Measurements from ENCODE around the gene TRPC5OS. TPM values are rescaled to one million over a fixed set of nuclear protein-coding genes. Genes with fewer than 3 reads are reported as not detected.

TRPC5OS gene
- total RNA-seq (2014; rRNA removed) (not detected in 2 replicates), Bru-seq, nascent RNA (percentile 3 among the genes with signal in this experiment), BruChase-seq, experiment 1, labeled RNA remaining after a 6-hour chase (percentile 20 among the genes with signal in this experiment), BruChase-seq, experiment 2, labeled RNA remaining after a 2-hour chase (percentile 15 among the genes with signal in this experiment)
- long read RNA-seq: 0 reads

- Histone ChIP-seq H3K9ac (ENCODE audit: low read length) (no peak within 1 kb of the TSS), H3K27me3 (ENCODE audit: low read length) (no peaks in the 10 kb centered on the region), H2AFZ (ENCODE audit: low read length) (no peak within 1 kb of the TSS), H3F3A (ENCODE audit: low read length, unreplicated experiment) (no peaks in the 10 kb centered on the region), H3K4me3 (ENCODE audit: low read length) (no peak within 1 kb of the TSS), H3K4me2 (ENCODE audit: low read length) (no peak within 1 kb of the TSS), H3K27ac (ENCODE audit: low read length) (no peak within 1 kb of the TSS), H4K20me1 (ENCODE audit: low read length) (no peaks in the 10 kb centered on the region), H3K9me3 (ENCODE audit: low read length) (no peaks in the 10 kb centered on the region), H3K4me1 (ENCODE audit: insufficient read depth, low read length) (no peaks in the 10 kb centered on the region), H3K79me2 (ENCODE audit: low read length) (no peaks in the 10 kb centered on the region), H3K36me3 (ENCODE audit: low read depth, low read length) (no peaks in the 10 kb centered on the region), H3K9me2 (replicated peaks; ENCODE audit: low read length) (no peaks in the 10 kb centered on the region)
- intact Hi-C loops (cut with micrococcal nuclease): no loop called here
- POLR2A ChIA-PET (ENCODE audit: unreplicated experiment): no interaction called here
- no TSS peak for BruUV-seq (replicated peaks)
- CTCF ChIA-PET: no interaction called here
- DNase-seq (no peak), ATAC-seq (no peak)
- TF ChIP-seq, protein P1, sequence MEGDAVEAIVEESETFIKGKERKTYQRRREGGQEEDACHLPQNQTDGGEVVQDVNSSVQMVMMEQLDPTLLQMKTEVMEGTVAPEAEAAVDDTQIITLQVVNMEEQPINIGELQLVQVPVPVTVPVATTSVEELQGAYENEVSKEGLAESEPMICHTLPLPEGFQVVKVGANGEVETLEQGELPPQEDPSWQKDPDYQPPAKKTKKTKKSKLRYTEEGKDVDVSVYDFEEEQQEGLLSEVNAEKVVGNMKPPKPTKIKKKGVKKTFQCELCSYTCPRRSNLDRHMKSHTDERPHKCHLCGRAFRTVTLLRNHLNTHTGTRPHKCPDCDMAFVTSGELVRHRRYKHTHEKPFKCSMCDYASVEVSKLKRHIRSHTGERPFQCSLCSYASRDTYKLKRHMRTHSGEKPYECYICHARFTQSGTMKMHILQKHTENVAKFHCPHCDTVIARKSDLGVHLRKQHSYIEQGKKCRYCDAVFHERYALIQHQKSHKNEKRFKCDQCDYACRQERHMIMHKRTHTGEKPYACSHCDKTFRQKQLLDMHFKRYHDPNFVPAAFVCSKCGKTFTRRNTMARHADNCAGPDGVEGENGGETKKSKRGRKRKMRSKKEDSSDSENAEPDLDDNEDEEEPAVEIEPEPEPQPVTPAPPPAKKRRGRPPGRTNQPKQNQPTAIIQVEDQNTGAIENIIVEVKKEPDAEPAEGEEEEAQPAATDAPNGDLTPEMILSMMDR (conservative IDR thresholded peaks at IDR 0.05; ENCODE audit: low read depth, low read length): no peak
- TF ChIP-seq EZH2phosphoT487 (IDR thresholded peaks at IDR 0.05; ENCODE audit: borderline replicate concordance, low read length) (no peak), EZH2 (IDR thresholded peaks at IDR 0.05; ENCODE audit: low read length, unreplicated experiment) (no peak)
Measured at GRCh38 chrX:111875881-111876280, at the start of gene TRPC5OS. Gene TRPC5OS, plus strand, starts transcription at chrX:111876181. Its CDS starts 25,669 bp downstream, at chrX:111901850.

GRCh38 chrX:111829345-111829744 is 46.6 kb upstream of the TRPC5OS start:
- Histone ChIP-seq H2AFZ (ENCODE audit: low read length) (no peak overlapping the region), H3K79me2 (ENCODE audit: low read length) (no peaks in the 10 kb centered on the region), H3K36me3 (ENCODE audit: low read depth, low read length) (no peaks in the 10 kb centered on the region), H3K9ac (ENCODE audit: low read length) (no peak overlapping the region), H3K4me2 (ENCODE audit: low read length) (no peak overlapping the region), H3F3A (ENCODE audit: low read length, unreplicated experiment) (no peaks in the 10 kb centered on the region), H3K27ac (ENCODE audit: low read length) (no peak overlapping the region), H3K9me3 (ENCODE audit: low read length) (no peaks in the 10 kb centered on the region), H3K4me1 (ENCODE audit: insufficient read depth, low read length) (no peaks in the 10 kb centered on the region), H4K20me1 (ENCODE audit: low read length) (no peaks in the 10 kb centered on the region), H3K4me3 (ENCODE audit: low read length) (no peak overlapping the region), H3K9me2 (replicated peaks; ENCODE audit: low read length) (no peaks in the 10 kb centered on the region), H3K27me3 (ENCODE audit: low read length) (no peaks in the 10 kb centered on the region)
- ChIA-PET POLR2A (ENCODE audit: unreplicated experiment) (no interaction called here), CTCF (no interaction called here)
- BruUV-seq (replicated peaks): no TSS peak
- intact Hi-C loops (cut with micrococcal nuclease): no loop called here
- ATAC-seq: no peak
- TF ChIP-seq EZH2phosphoT487 (IDR thresholded peaks at IDR 0.05; ENCODE audit: borderline replicate concordance, low read length): no peak
- TF ChIP-seq, protein P1 (conservative IDR thresholded peaks at IDR 0.05; ENCODE audit: low read depth, low read length): no peak
- no peak for TF ChIP-seq EZH2 (IDR thresholded peaks at IDR 0.05; ENCODE audit: low read length, unreplicated experiment)
- DNase-seq: no peak

DNA sequence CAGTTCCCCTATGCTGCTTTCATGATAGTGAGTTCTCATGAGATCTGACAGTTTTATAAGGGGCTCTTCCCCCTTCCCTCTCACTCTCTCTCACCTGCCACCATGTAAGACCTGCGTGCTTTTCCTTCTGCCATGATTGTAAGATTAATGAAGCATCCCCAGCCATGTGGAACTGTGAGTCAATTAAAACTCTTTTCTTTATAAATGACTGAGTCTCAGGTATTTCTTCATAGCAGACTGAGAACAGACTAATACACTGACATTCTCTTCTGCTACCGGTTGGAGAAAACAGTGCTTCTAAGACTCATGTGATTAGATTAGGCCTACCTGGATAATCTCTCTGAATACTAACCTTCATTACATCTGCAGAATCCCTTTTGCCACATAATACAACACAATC is 45.4 kb upstream of the TRPC5OS start:
- POLR2A ChIA-PET (ENCODE audit: unreplicated experiment): no interaction called here
- no peak overlapping the region for H3K9ac ChIP-seq (ENCODE audit: low read length)
- CTCF ChIA-PET: no interaction called here
- intact Hi-C loops (cut with micrococcal nuclease): no loop called here
- no peak overlapping the region for H3K4me3 ChIP-seq (ENCODE audit: low read length)
- no peak for DNase-seq
- H3K4me1 ChIP-seq (ENCODE audit: insufficient read depth, low read length): no peaks in the 10 kb centered on the region
- no peak for ATAC-seq
- no TSS peak for BruUV-seq (replicated peaks)
- no peaks in the 10 kb centered on the region for H3K9me2 ChIP-seq (replicated peaks; ENCODE audit: low read length)
- no peaks in the 10 kb centered on the region for H4K20me1 ChIP-seq (ENCODE audit: low read length)
- H2AFZ ChIP-seq (ENCODE audit: low read length): no peak overlapping the region
- no peak for TF ChIP-seq EZH2 (IDR thresholded peaks at IDR 0.05; ENCODE audit: low read length, unreplicated experiment)
- TF ChIP-seq, protein P1 (conservative IDR thresholded peaks at IDR 0.05; ENCODE audit: low read depth, low read length): no peak
- no peaks in the 10 kb centered on the region for H3K27me3 ChIP-seq (ENCODE audit: low read length)
- no peak overlapping the region for H3K27ac ChIP-seq (ENCODE audit: low read length)
- no peak overlapping the region for H3K4me2 ChIP-seq (ENCODE audit: low read length)
- H3F3A ChIP-seq (ENCODE audit: low read length, unreplicated experiment): no peaks in the 10 kb centered on the region
- H3K9me3 ChIP-seq (ENCODE audit: low read length): no peaks in the 10 kb centered on the region
- no peaks in the 10 kb centered on the region for H3K36me3 ChIP-seq (ENCODE audit: low read depth, low read length)
- H3K79me2 ChIP-seq (ENCODE audit: low read length): no peaks in the 10 kb centered on the region

Measured in PC-3 (cell line).